NCI-H128 (cell line): ENCODE data around the gene PTPRE.

Experiments
- DNase-seq: peaks from one replicate; lab custom pipeline; 2025; ENCODE audit not compliant: unreplicated experiment; lab: John Stamatoyannopoulos, UW

Gene PTPRE

DNA sequence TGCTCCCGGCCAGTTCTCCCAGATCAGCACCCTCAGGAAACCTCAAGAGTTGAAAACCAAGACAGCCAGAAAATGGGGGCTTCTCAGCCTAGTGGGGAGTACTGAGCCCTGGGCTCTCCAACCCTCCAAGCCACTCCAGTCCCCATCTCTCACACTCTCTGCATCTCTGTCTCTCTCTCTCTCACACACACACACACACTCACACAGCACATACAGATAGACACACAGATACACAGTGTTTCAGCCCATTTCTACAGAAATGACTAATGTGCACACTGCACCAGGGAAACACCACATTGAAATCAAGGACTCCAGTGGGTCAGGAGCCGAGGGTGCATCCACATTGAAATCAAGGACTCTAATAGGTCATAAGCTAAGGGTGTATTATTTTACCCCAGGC is 111.8 kb downstream of the PTPRE start:
- no peak for DNase-seq

DNA sequence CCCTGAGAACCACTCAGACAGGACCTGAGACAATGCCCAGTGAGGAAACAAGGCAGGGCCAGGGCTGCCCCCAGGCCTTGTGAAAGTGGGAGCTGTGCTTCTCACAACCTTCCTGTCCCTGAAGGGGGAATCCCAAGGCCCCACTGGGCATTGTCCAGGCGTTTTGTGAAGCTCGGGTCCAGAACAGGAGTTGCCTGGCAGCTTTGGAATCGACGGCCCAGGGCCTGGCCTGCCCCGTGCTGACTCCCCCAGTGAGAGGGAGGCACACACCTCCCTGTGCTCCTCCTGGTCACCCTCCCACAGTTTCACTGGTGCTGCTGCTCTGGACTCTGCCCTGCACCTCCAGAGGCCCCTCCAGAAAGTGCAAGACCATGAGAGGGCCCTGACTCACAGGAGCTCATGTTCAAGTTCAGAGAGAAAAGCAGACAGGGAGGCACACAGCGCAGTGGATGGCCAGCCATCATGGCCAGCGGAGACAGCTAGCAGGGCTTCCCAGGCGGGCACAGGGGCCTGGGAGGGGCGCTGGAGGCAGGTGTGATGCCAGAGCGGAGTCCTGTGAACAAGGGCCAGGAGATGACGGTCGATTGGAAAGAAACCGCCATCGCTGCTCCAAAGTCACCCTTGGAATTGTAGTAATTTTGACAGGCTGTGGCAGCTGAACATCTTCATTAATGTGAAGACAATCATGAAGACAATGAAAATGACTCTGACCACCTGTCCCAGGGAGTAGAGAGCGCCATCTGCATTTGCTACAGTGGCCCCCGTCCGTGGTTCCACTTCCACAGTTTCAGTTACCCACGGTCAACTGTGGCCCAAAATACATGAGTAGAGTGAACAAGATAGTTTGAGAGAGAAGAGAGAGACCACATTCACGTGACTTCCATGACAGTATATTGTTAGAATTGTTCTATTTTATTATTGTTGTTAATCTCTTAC is 115.6 kb downstream of the PTPRE start:
- no peak for DNase-seq

- DNase-seq, result no peak
Measured at GRCh38 chr10:128024426-128024825, 117.5 kb downstream of the PTPRE start.

GRCh38 chr10:128025437-128025836 is 118.5 kb downstream of the PTPRE start:
- DNase-seq, result no peak

- no peak for DNase-seq
Measured at GRCh38 chr10:128025951-128026350, 119.0 kb downstream of the PTPRE start.

- DNase-seq, result no peak
Measured at GRCh38 chr10:128026615-128027300, 119.9 kb downstream of the PTPRE start.

GRCh38 chr10:128027306-128027705 is 120.4 kb downstream of the PTPRE start:
- no peak for DNase-seq

- DNase-seq, result no peak
Measured at GRCh38 chr10:128027822-128028507, 121.1 kb downstream of the PTPRE start.

DNA sequence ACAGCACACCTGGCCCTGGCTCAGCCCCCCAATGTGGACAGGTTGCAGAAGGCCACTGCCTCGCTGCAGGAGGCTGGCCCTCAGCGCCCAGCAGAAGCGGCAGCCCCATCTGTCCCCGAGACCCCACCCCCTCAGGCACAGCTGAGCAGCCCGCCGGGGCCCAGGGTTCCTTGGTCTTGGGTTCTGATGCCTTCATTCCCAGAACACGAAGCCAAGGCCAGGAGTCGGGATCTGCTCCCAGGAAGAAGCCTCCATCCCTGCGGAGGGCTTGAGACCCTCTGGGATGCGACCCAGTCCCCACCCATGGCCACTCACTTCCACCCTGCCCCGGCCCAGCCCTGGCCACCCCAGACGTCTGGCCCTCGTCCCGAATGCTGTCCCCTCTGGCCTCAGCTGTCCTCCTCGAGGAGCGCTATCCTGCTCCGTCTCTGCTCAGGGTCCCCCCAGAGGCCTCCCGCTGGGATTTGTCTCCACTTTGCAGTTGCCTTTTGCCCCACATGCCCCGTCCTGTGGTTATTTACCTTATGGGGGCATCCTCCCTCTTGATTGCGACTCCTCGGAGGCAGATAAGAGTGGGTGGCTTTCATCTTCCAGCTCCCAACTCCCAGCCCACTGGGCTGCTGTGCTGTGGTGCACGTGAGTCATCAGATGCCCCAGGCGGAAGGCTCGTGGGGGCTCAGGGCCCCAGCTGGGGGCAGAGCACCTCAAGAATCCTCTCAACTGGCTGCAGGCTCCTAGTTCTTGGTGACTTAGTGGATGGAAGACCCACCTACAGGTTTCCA is 121.8 kb downstream of the PTPRE start:
- no peak for DNase-seq

GRCh38 chr10:128029290-128029651 is 122.4 kb downstream of the PTPRE start:
- no peak for DNase-seq

DNA sequence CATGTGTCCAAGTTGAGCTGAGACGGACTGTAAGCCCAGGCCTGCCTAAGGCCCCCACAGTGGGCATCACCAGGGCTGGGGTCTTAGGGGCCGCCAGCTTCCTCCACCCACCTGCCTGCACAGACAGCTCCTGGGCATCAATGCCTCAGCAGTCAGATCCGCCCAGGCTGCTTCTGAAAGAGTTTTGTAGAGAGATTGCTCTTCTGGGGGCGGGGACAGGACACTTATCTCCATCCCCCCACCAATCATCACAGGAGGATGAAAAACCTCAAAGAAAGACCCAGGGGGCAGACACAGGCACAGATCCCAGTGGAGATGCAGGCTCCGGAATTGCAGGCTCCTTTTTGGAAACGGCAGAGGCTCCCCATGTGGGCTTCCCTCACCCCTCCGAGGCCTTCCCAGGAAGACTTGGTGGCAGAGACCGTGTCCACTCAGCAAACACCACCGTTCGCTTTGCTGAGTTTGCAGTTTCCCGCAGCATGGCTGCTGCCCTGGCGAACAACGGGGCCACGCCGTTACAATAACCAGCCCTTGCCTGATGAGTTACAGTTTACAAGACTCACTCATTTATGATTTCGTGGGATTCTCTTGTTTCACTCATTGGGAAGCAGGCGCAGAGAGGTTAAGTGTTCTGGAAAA is 122.9 kb downstream of the PTPRE start:
- DNase-seq, result no peak

- no peak for DNase-seq
Measured at GRCh38 chr10:128030498-128031072, 123.7 kb downstream of the PTPRE start.

GRCh38 chr10:128031216-128031615 is 124.3 kb downstream of the PTPRE start:
- DNase-seq, result no peak

DNA sequence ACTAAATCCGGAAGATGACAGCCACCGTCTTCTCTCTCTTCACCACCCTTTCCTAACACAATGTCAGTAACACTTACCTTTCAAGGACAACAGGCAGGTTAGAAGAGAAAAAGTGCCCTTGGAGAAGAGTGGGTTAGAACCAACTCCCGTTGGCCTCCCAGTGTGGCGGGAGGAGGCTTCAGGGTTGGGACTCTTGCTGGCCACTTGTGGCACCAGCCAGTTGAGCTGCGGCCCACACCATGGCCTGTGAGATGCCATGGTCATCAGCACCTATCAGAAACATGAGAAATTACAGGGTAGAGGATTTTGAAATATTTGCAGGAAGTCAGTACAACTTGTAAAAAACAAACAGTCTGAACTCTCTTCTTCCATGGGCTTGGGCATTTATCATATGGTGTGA is 125.6 kb downstream of the PTPRE start:
- DNase-seq, result no peak

DNA sequence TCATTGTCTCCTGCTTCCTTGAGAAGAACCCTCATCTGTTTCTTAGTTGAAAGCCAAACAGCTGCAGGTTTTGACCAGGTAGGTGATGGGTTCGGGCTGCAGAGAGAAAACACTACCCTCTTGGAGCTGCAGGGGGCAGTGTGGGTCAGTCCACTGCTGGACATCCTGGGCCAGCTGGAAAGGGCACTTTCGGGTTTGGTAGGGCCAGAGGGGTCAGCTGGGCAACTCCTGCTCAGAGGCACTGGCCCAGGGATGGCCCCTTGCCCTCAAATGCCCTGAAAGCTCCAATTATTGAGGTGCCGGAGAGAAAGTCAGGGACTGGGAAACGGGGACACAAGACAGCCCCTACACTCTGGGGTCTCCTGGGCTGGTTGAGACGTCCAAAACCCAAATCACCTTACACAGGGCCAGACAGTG is 128.7 kb downstream of the PTPRE start:
- DNase-seq, result no peak

DNA sequence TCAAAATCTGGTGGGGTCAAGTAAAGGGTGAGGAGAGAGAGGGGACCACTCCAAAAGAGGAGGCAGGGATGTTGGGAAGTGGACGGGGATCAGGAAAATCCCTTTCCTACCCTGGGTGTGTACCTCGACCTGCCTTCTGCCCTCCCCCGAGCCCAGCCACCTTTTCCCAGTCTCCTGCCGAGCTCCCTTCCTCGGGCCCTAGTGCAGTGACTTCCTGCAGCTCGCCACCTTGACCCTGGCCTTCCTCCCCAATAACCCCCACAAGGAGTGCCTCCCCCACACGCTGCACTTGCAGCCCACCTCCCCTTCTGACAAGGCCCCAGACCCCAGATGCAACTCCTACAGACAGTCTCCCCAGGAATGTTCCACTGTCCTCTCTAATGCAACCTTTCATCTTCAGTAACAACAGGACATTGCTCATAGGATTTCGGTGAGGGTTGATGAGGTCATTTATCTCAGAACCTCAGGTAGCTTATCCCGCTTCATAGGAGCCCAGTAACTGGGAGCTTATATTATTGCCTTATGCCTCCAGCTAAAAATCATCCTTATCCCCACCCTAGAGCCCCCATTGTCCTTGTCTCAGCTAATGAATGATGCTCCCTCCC is 129.2 kb downstream of the PTPRE start:
- DNase-seq, result no peak

- DNase-seq, result no peak
Measured at GRCh38 chr10:128036746-128037543, 130.0 kb downstream of the PTPRE start.

DNA sequence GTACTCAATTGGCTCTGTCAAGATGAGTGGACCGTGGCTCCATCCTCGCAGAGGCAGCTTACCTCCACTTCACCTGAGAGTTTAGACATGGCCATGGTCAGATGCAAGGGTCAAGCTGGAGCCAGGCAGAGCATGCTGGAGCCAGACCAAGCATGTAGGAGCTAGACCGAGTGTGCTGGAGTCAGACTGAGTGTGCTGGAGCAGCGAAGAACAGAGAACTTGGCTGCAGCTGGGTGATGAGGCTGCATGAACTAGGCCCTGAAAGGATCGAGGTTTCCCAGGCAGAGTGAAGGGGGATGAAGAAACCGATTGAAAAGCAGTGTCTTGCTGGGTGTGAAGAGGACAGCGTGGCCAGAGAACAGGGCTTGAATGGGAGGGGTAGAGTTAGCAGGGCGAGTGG is 133.2 kb downstream of the PTPRE start:
- no peak for DNase-seq

DNA sequence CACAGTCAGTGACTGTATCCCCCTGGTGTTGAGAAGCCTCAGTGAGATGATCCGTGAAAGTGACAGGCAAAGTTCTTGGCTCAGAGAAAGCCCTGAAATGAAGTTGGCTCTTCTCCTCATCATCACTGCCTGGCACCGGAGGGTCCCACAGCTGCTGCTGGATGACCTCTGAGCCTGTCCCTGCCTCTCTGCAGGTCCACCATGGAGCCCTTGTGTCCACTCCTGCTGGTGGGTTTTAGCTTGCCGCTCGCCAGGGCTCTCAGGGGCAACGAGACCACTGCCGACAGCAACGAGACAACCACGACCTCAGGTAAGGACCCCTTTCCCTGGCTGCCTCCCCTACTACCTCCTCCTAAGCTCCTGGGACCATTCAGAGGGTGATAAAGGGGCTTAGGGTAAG is 133.8 kb downstream of the PTPRE start:
- DNase-seq, result no peak
